ENCODE measurements around the gene DMKN.

DMKN gene

DNA sequence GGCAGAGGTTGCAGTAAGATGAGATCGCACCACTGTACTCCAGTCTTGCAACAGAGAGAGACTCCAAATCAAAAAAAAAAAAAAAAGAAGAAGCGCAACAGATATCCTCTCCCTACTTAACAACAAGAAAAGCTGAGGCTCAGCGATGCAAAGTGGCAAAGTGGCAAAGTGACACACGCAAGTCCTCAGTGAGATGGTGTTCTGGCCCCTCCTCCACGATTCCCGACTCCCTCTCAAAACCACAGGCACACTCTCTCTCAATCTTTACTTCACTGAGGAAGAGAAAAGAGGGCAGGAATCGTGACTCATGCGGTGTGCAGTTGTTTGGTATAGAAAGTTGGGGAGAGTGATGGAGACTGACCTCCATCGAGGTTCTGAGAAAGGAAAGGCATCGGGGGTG lies 52.8 kb downstream of the DMKN start:
- no peak for DNase-seq

DNA sequence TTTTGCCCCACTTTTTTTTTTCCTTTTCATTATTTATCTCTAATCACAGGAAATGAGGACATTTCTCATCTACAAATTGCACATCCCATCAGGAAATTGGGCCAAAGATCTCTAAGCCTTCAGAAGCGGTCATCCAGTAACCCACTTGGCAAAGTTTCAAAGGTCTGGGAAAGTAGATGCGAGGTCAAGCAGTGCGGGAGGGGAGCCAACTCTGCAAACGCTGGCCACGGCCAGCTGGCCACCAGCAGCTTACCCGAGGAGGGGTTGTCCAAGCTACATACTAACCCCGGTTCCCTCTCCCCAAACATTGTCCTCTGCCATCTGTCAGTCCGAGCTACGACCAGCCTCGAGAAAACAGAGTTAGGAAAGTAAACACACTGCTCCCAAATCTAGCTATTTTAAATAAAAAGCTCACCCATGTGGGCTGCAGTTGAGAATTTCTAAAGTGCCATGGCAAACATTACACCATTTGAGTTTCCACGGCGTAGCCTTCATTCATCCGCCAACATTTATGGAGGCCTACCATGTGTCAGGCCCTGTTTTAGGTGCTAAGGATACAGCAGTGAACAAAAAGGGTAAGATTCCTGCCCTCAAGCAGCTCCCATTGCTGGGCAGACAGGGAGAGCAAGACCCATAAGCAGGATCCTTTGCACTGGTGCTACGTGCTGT lies 53.9 kb downstream of the DMKN start:
- DNase-seq: no peak

DNA sequence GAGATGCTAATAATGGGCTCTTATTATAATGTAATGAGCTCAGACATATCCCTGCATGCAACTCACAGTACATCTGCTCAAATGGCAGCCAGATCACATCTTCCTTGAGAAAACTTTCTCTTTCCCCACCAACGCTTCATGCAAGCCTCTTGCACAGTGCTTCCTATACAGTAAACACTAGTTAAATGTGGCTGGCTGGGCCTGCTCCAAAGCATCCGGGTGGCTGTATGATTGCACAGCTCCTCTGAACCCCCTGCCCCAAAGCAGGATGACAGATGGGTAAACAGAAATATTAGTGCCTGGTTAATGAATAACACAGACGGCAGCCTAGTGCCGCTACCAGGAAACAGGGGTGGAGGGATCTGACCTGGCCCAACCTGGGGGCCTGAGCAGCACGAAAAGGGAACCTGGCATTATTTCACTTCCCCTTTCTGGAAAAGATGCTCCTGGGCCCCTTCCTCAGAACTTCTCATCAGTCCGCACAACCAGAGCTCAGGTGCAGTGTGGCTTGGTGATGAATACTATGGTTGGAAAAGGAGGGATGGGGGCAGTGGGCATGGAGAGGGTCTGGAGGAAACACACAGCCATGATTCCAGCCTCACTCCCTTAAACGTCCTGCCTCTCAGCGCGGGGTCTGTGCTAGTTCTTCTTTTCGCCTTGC lies 54.6 kb downstream of the DMKN start:
- DNase-seq: peak; percentile 13

DNA sequence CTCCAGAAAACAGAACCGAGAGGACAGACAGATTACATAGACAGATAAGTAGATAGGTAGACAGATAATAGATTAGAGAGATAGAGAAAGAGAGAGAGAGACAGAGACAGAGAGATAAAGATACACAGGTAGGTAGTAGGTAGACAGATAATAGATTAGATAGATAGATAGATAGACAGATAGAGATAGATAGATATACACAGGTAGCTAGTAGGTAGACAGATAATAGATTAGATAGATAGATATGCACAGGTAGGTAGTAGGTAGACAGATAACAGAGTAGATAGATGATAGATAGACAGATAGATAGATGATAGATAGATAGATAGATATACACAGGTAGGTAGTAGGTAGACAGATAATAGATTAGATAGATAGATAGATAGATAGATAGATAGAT lies 55.3 kb downstream of the DMKN start:
- no peak for DNase-seq

GRCh38 chr19:35457173-35457572 lies 56.3 kb downstream of the DMKN start:
- DNase-seq: no peak

DNA sequence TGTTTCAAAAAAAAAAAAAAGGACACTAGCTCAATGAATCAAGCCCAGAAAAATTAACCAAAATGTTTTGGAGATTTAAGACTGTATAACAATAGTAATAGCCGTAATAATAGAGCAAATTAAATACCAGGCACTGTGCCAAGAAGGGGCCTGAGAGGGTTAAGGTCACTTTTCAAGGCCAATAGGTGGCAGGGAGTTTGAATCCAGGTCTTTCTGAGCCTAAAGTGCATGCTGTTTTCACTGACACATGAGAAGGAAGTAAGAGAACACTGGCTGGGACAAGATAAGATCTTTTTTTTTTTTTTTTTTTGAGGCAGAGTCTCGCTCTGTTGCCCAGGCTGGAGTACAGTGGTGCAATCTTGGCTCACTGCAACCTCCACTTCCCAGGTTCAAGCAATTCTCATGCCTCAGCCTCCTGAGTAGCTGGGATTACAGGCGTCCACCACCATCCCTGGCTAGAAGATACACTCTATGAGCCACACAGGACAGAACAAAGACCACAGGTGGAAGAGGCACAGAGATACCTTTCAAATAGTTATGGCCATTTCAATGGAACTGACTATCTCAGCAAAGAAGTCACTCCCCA lies 57.7 kb downstream of the DMKN start:
- DNase-seq: no peak

DNA sequence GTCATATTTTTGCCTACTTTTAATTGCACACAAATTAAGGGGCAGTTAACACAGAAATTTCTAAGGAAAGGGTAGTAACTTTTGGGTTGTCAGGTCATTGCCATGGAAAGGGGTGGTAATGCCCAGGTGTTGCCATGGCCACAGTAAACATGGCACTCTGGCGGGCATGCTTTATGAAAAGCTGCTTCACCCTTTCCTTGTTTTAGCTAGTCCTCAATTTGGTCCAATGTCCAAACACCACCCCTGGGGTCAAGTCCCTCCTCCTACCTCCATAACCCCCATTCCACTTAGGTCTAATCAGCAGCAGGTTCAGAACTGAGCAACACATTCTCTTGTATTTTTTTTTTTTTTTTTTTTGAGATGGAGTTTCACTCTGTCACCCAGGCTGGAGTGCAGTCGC lies 58.8 kb downstream of the DMKN start:
- no peak for DNase-seq

- DNase-seq: no peak
Measured at GRCh38 chr19:35451338-35452096, 61.9 kb downstream of the DMKN start.

DNA sequence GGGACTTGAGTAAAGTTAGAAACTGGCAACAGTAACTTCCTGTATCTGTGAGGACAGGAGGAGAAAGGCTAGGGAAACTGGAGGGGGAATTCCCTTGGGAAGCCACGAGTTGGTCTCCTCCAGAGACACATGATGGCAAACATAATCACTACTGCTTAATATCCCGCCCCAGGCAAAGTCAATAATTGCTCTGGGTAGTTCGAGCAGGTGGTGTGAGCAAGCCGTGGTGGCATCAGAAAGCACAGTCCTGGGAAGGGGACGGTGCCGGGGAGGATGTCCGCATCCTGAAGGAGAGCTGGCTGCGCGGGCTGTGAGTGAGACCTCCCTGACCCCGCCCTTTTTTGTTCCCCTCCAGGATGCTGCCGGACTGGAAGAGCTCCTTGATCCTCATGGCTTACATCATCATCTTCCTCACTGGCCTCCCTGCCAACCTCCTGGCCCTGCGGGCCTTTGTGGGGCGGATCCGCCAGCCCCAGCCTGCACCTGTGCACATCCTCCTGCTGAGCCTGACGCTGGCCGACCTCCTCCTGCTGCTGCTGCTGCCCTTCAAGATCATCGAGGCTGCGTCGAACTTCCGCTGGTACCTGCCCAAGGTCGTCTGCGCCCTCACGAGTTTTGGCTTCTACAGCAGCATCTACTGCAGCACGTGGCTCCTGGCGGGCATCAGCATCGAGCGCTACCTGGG lies 63.9 kb downstream of the DMKN start:
- no peak for DNase-seq

- no peak for DNase-seq
Measured at GRCh38 chr19:35447606-35448469, 65.6 kb downstream of the DMKN start, which contains the start of gene FFAR2. TSS of gene FFAR2 (plus strand) at chr19:35448257. CDS start at chr19:35449715, 1,458 bp downstream.
